HUES48 (cell line): ENCODE data around the gene IRF2.

Experiments used
- H3K27ac ChIP-seq: one replicate; pipeline ENCODE4 v1.7.0; 2013; ENCODE audit warnings: low read depth, low read length, inconsistent platforms
- H3K27me3 ChIP-seq: 2 replicates; pipeline ENCODE4 v1.6.1; 2013; ENCODE audit warnings: mild to moderate bottlenecking, low read length; ENCODE audit not compliant: control insufficient read depth, insufficient read depth
- H3K36me3 ChIP-seq: 2 replicates; pipeline ENCODE4 v1.6.1; 2013; ENCODE audit warnings: low read length; ENCODE audit not compliant: control insufficient read depth, insufficient read depth
- H3K4me1 ChIP-seq: 2 replicates; pipeline ENCODE4 v1.6.1; 2013; ENCODE audit warnings: mild to moderate bottlenecking, low read length; ENCODE audit not compliant: control insufficient read depth, insufficient read depth
- H3K4me3 ChIP-seq: 2 replicates; pipeline ENCODE4 v1.5.1; 2013; ENCODE audit warnings: mild to moderate bottlenecking, low read depth, low read length
- H3K9ac ChIP-seq: 2 replicates; pipeline ENCODE4 v1.6.1; 2013; ENCODE audit warnings: mild to moderate bottlenecking, low read depth, low read length, moderate library complexity
- H3K9me3 ChIP-seq: 2 replicates; pipeline ENCODE4 v1.6.1; 2013; ENCODE audit warnings: low read length; ENCODE audit not compliant: control insufficient read depth, insufficient read depth

Gene IRF2

DNA sequence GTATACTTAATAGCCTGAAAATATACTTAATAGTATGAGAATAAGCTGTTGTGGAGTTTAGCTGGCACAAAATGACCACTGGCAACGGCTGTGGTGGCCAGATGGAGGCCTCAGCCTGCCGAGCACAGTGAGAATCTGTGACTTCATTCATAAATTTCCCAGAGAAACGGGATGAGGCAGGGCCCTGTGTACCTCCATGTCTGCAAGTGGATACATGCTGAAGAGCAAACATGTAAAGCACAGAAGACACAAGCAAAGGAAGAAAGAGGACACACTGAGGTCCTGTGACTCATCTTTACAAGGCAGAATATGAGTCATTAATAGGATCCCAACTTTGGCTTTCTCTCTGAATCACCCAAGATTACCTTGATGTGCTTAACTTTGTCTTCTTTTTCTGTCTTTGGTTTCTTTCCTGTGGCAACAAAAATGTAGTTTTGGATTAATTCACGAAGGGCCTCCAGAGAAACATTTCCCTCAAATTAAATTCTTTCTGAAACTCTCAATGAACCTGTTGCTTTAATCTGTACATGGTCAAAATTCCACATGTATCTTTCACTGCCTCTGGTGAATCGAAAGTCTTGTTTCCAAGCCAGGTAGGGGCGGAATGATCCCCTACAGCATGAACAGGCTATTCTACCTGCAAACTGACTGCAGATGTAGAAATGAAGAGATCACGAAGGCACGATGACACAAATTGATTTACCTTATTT, 56.4 kb downstream of the IRF2 start:
- no peak overlapping the region for H3K27ac ChIP-seq
- H3K9me3 ChIP-seq, result 0 out of 2 replicates have a peak, but pooled peaks cover 6% of the 10 kb centered on the region
- no peaks in the 10 kb centered on the region for H3K27me3 ChIP-seq
- no peak overlapping the region for H3K9ac ChIP-seq
- peaks cover 5% of the 10 kb centered on the region; the same call in 1 of the 2 replicates for H3K4me1 ChIP-seq
- H3K36me3 ChIP-seq, result peaks cover 48% of the 10 kb centered on the region
- no peak overlapping the region for H3K4me3 ChIP-seq

DNA sequence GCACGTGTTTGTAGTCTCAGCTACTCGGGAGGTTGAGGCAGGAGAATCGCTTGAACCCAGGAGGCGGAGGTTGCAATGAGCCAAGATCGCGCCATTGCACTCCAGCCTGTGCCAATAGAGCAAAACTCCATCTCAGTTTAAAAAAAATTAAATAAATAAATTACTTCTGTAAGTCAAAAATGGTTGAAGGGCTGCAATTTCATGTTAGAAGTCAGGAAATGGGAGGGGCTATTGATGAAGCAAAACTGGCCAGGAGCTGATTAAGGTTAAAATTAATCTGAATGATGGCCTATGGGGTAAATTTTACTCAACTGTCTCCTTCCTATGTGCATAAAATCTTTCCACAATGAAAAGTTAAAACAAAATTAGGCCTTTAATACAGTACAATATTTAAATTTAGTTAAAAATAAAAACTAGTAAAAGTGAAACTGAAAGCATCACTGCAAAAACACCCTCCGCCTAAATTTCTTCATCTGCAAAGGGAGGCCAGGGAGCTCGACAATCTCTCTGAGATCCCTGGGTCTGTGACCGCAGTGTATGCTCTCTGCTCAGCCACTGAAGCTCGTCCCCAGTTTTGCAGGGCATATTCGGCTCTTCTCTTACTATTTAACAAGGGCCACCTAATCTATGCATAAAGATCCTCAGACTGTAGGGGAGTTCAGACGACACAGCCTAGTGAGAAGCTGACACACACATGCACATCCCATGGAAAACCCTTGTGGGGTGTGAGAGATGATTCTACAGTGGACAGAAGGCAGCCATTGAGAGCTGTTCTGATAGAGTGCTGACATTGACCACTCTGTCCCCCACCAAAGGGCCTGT, 57.2 kb downstream of the IRF2 start:
- Histone ChIP-seq H3K36me3 (peaks cover 42% of the 10 kb centered on the region), H3K27ac (no peak overlapping the region), H3K27me3 (no peaks in the 10 kb centered on the region), H3K9me3 (0 out of 2 replicates have a peak, but pooled peaks cover under 1% of the 10 kb centered on the region), H3K4me3 (no peak overlapping the region), H3K4me1 (peaks cover 5% of the 10 kb centered on the region; the same call in 1 of the 2 replicates), H3K9ac (no peak overlapping the region)

DNA sequence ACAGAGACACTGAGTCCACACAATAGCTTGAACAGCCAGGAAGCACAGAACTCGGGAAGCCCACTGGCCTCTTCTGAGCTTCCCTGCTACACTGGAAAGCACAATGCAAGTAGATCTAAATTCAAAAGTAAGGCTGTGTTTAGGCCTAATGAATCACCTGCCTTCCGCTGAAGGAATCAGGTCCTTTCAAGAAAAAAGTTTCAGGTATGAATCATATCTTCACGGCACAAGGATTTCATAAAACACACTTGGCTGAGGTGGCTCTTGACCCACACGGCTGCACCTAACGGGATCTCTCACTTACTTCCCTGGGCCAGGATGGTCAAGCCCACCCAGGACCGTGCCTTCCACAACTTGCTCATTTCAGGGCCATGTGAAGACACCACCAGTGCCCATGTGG, 59.3 kb downstream of the IRF2 start:
- Histone ChIP-seq H3K4me3 (no peak overlapping the region), H3K9ac (no peak overlapping the region), H3K9me3 (no peaks in the 10 kb centered on the region), H3K36me3 (peaks cover 41% of the 10 kb centered on the region), H3K27me3 (no peaks in the 10 kb centered on the region), H3K4me1 (no peaks in the 10 kb centered on the region), H3K27ac (no peak overlapping the region)

DNA sequence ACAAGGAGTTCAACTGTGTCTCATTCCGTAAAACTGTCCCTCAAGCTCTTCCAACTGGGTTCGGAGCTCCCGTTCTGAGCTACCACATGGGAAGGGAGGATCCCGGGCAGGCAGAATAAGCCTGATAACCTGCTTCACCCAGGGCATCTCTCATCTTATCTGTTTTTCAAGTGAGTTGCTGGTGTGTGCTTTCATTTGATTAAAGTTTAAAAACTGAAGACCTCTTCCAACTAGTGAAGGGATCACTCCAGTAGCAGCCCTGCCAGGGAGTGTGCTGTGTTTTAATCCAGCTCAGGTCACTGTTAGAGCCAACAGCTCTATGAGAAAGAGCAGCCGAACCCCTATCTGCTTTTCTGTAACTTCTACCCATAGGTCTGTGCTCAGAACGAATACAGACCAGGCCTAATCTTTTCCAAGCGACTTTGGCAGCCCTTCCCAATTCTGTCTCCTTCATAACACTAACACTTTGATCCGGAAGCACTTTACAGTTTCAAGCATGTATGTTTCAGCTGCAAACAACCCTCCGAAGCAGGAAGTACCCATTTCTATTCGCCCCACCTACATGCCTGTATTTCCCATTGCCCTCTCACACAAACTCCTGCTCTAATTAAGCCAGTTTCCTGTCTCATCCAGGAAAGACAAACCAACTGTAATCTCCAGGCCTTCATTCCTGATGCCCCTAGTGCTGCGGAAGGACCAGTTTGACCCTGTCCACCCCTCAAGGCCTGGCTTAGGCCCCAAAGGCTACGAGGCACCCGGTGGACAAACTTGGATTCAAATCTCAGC, 60.9 kb downstream of the IRF2 start:
- Histone ChIP-seq H3K27ac (no peak overlapping the region), H3K27me3 (no peaks in the 10 kb centered on the region), H3K36me3 (peaks cover 35% of the 10 kb centered on the region), H3K4me1 (peaks cover 7% of the 10 kb centered on the region; the same call in 1 of the 2 replicates), H3K4me3 (no peak overlapping the region), H3K9ac (no peak overlapping the region), H3K9me3 (no peaks in the 10 kb centered on the region)

DNA sequence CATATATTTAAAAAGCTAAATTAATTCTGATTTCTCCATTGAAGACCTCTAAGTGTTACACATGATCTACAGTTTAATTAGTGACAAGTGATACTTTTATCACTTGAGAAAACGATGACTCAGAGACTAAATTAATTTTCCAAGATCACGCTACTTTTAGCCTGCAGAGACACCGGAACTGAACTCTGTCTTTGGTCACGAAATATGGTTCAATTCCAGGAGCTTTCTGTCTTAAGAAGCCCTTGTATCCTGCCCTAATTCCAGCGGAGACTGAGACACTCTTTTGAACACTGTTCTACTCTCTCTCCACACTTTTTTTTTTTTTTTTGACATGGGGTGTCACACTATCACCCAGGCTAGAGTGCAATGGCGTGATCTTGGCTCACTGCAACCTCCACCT, 63.6 kb downstream of the IRF2 start:
- H3K9ac ChIP-seq, result no peak overlapping the region
- no peaks in the 10 kb centered on the region for H3K27me3 ChIP-seq
- H3K4me3 ChIP-seq, result no peak overlapping the region
- no peak overlapping the region for H3K27ac ChIP-seq
- H3K4me1 ChIP-seq, result peaks cover 17% of the 10 kb centered on the region; the same call in 1 of the 2 replicates
- peaks cover 33% of the 10 kb centered on the region for H3K36me3 ChIP-seq
- no peaks in the 10 kb centered on the region for H3K9me3 ChIP-seq

DNA sequence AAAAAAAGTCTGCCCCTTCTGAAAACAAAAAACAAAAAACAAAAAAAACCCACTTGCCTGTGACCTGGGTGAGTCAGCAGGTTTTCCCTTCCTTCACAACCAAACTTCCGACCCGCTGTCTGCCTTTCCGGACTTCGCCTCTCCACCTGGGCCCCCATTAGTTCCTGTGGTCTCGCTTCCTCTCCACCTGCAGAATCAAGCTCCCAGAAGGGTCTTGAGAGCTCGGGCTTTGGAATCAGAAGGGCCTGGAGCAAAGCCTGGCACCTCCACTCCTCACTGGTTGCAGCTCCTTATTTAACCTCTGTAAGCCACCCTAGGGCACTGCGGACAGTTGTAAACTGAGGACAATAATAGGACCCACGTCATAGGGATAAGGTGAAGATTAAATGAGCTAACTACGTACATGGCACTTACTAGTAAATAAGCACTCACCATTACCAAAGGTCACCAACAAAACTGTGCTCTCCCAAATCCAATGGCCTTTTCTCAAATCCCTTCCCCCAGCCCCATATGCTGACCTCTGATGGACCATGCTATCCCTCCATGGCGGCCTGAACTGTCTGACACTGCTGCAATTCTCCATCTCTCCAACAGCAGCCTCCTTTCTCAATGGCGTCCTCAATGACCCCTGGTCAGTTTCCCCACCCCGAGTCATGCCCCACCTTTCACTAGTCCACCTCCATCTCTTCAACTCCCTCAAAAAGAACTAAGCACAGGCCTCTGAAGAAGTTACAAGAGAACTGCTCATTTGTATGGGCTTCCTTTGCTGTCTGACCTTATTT, 64.2 kb downstream of the IRF2 start:
- H3K9me3 ChIP-seq, result no peaks in the 10 kb centered on the region
- H3K4me3 ChIP-seq, result no peak overlapping the region
- H3K27me3 ChIP-seq, result no peaks in the 10 kb centered on the region
- H3K4me1 ChIP-seq, result peaks cover 17% of the 10 kb centered on the region; the same call in 1 of the 2 replicates
- H3K27ac ChIP-seq, result no peak overlapping the region
- peaks cover 33% of the 10 kb centered on the region for H3K36me3 ChIP-seq
- no peak overlapping the region for H3K9ac ChIP-seq

DNA sequence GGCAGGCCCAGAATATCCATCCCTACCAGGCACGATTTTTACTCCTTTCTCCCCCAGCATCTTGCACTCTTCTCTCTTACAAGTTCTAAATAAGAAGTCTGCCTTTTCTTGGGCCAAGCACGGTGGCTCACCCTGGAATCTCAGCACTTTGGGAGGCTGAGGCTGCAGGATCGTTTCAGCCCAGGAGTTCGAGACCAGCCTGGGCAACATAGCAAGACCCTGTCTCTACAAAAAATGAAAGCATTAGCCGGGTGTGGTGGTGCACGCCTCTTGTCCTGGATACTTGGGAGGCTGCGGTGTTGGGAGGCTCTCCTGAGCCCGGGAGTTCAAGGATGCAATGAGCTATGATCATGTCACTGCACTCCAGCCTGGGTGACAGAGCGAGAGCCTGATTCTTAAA, 64.8 kb downstream of the IRF2 start:
- Histone ChIP-seq H3K9me3 (no peaks in the 10 kb centered on the region), H3K4me1 (peaks cover 17% of the 10 kb centered on the region; the same call in 1 of the 2 replicates), H3K9ac (no peak overlapping the region), H3K27me3 (no peaks in the 10 kb centered on the region), H3K4me3 (no peak overlapping the region), H3K36me3 (peaks cover 29% of the 10 kb centered on the region), H3K27ac (no peak overlapping the region)

DNA sequence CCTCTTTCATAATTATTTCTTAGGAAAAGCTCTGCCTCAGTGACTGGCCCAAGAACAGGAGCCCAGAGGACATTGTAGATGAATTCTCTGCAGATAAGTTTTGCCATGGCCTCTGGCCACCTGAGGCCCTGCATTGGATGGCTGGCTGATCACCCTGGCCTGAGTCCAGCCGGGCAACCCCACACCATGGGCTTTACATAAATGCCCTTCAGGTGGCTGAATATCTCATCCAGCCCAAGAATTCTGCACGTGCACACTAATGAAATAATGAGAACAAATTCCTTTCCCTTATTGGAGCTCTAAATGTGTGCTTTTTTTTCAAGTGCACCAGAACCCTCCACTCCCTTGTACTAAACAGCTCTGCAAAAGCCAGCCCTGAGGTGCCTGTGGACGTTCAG, 65.7 kb downstream of the IRF2 start:
- no peak overlapping the region for H3K4me3 ChIP-seq
- H3K27me3 ChIP-seq, result no peaks in the 10 kb centered on the region
- peaks cover 34% of the 10 kb centered on the region for H3K36me3 ChIP-seq
- peak overlapping the region; percentile 61 for H3K27ac ChIP-seq
- peaks cover 21% of the 10 kb centered on the region for H3K4me1 ChIP-seq
- H3K9me3 ChIP-seq, result no peaks in the 10 kb centered on the region
- H3K9ac ChIP-seq, result no peak overlapping the region

DNA sequence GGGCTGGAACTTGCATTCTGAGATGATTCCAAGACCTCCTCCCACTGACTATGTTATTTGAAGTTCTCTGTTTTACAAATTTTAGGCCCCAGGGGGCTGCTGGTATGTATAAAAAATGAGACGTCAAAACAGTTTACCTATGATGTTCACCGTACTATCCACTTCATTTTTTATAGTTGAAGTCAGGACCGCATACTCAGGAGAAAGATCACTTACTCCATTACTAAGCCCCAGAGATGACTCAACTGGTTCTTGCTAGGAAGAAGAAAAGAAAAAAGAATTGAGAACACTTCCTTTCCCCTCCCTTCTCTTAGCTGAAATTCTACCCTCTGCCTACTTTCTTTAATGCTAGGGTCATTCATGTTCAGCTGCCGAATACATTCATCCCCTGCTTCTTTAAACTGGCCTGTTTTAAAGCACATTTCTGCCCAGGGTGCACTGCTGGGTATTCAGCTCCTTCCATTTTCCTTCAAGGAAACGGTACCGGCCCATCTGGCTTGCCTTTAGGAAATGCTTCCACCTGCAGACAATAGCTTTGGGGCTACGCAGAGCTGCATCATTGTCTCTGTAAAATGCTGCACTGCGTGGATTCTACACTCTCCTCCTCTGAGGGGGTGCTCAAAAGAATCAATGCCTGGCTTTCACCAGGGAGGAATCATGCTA, 66.2 kb downstream of the IRF2 start:
- H3K4me1 ChIP-seq, result peaks cover 24% of the 10 kb centered on the region
- no peaks in the 10 kb centered on the region for H3K9me3 ChIP-seq
- no peak overlapping the region for H3K4me3 ChIP-seq
- peaks cover 35% of the 10 kb centered on the region for H3K36me3 ChIP-seq
- no peak overlapping the region for H3K9ac ChIP-seq
- no peaks in the 10 kb centered on the region for H3K27me3 ChIP-seq
- peak overlapping the region; percentile 61 for H3K27ac ChIP-seq

DNA sequence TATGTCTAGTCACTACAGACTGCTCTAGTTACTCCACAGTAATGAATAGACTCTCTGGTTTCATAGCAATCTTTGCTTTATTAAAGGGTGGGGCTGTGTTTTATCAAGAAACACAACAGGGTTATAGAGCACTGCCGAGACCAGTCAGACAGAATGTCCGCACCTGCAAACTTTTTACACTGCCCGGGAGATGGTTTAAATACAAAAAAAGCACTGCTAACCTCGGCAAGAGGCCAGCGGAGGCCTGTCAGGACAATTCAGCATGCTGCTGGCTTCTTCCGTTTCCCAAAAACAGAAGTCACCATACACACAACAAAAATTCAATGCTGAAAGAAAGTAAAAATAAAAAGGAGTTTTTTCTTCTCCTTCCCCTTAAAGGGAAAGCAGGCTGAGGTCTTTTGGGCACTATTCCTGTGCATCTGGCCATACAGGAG, 67.4 kb downstream of the IRF2 start:
- Histone ChIP-seq H3K4me1 (peaks cover 36% of the 10 kb centered on the region), H3K9ac (no peak overlapping the region), H3K9me3 (no peaks in the 10 kb centered on the region), H3K27ac (no peak overlapping the region), H3K36me3 (peaks cover 35% of the 10 kb centered on the region), H3K27me3 (no peaks in the 10 kb centered on the region), H3K4me3 (no peak overlapping the region)
